Stimulated activated CD4-positive, alpha-beta T cell treated with anti-CD3 and anti-CD28 coated beads, Interleukin-12 subunit alpha, Interleukin-12 subunit beta, amount 100 ng/mL, for 48 hours (primary cell): ENCODE results near the gene BMI1.
"Not testable (repeated sequence)": the region's sequence is repeated elsewhere in the genome, so short reads cannot be mapped to it uniquely, and the experiment has no call there.

Source experiments
- DNase-seq, 3 donors: peaks; one replicate each; pipeline ENCODE4 v3.0.0-alpha.2; 2020; ENCODE audit warnings: low read depth in 2 of 3, low spot score in 1 of 3

Gene BMI1

GRCh38 chr10:22338931-22339330 lies 18.0 kb downstream of the BMI1 start:
- DNase-seq = no peak

DNA sequence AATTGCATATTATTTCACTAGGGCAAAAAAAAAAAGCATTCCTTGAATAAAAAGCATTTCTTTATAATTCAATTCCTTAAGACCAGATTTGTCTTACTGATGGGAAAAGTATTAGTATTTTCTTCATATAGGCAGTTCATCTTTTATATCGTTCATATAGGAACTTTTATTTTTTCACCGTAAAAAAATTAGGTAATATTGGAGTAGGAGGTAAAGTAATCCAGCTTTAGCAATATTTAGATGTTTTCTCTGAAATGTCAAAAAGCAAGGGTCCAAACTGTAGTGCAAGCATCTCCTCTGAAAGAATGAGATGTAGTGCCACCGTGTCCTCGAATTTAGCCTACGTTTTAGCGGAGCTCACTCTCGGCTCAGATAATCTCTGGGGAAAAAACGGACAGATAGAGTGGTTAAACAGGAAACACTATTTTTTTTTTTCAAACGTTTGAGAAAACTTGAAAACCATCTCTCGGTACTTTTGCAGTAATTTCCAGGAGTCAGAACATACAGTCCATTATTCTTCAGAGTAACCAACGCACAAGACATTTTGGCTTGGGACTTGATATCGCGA lies 18.9 kb downstream of the BMI1 start:
- no peak for DNase-seq

DNA sequence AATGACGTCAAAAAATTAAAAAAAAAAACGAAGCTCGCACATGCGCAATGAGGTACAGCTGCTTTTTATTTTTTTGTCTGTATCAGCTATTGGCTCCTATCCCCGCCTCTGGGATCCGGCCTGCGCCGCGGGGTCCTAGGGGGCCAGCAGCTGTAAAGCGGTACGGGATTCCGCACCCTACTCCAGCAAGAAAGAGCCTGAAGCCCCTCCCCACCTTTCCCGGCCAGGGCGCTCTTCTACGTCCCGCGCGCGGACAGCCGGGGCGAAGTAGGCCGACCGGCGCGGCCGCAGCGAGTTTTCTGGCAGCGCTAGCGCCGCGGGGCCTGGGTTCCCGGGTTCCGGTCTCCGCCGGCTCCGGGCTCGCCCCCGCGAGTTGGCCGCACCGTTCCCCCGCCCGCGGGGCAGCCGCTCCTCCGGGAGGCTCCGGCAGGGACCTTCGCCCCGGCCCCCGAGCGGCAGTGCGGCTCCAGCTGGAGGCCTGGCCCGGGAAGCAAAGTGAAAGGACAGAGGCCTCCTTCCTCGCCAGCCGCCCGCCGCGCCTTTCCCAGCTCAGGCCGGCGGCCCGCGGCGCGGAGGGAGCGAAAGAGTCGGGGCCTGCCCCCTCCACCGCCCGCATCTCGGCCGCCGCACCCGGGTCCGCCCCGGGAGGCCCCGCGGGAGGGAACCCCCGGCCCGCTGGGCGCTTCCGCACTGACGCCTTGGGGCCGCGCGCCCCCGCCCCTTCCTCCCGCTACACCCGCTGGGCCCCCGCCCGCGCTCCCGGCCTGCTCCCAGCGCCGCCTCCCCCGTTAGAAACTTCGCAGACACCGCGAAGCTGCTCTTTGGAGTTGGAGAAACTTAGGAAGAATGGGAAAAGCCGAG lies 19.7 kb downstream of the BMI1 start:
- DNase-seq = no peak

DNA sequence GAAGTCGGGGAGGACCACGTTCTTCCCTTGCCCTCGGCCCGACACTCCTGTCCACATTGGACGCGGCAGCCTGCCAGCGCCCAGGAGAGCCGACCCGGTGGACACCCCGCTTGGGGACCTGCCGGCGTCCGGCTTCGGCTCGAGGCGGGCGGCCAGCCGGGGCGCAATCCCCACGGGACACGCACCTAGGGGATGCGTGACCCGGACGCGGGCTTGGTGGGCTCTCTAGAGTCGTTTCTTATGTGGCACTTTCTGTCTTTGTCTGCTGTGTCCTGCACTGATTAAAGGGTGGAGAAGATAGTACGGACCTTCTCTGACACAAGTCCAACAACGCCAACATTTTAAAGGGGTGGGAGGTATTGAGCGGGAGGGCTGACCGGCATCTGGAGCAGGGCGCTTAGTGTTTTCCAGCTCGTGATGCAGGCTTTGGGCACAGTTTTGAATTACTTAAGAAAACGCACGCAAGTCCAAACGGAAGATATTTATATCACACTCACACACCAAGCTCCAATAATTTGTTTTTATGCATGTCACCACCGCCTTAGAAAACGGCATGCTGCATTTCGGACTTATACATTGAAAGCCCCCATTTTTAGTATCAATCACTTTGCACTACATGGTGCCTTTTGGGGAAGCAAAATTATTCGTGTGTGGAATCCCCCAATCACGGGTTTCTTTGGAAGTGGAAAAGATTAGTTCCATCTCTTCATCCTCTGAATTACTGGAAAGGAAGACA lies 20.5 kb downstream of the BMI1 start:
- no peak for DNase-seq

DNA sequence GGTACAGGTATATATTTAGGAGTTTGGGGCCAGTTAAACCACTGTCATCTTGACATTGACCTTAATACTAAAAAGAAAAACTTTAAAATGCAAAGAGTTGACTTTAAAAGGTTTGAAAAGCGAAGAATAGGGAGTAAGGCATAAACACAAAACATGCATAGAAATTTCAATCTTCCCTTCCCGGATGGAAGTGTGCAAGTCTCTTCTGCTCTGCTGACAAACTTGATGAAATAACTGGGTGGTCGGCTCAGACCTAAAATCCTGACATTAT lies 21.0 kb downstream of the BMI1 start:
- no peak for DNase-seq

DNA sequence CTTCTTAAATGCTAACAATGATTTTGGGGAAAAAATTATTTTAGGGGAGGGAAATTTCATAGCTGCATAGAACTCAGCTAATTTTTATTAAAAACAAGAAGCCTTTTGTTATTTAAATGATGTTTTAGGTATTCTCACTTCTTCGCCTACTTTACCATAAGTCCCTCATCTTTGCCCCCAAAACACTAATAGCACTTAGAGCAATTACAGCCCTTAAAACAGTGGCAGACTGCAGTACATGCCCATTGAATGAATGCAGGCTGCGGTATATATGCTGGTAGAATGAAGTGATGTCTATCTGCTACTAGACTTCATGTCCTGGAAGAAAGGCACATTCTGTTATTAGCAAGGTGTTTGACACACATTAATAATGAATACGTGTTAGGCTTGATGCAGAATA lies 21.5 kb downstream of the BMI1 start:
- no peak for DNase-seq

DNA sequence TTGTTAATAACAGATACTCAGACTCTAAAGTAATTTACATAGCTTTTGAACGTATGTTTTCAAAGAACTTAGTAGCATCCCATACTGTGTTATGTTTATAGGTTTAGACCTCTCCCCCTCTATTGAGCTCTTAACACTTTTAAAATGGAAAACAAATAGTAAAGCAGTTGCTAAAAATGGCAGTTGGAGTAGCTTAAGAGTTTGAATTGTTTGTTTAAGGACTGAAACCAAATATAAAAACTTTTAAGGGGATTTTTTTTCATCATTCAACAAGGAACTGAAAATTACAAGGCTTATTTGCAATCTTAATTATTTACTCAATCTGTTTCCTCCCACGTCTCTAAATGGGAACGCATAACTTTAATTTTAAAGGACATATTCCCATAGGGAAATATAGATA lies 22.8 kb downstream of the BMI1 start:
- no peak for DNase-seq

DNA sequence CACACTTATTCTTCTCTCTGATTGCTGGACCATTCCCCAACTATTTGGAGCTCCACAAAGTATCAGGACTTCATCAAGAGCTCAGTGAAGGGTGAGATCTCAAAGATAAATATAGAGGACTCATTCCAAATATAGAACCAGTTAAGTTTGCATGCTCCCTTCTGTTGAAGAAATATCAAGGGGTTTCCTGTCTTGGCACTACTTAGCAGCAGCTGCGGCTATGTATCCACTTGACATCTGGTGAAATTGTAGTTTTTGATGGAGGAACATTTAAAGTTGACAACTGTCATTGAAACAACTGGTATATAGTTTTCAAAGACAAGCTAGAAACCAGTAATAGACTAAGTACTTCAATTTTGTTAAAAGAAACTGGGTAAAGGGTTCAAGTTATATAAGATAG lies 23.4 kb downstream of the BMI1 start:
- no peak for DNase-seq

DNA sequence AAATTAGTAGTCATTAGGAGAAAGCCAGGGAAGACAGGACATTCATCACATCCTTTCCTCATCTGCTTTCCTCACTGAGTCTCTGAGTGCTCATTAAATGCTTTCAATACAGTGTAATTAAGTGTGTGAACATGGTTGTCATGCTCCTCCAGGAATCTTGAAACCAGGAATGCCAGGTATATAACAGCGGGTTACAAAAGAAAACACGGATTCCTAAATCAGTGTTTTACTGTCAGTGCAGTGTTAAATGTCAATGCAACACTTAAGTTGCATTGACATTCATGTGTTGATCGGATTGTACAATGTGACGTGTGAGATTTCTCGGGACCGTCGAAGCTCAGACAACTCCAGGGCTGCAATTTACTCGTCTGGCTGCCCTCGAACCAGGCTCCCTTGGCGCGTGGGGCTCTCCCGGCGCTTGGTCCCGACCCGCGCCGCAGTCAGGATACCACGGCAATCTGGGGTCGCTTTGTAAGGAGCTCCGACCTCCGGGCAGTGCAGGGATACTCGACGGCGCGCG lies 23.9 kb downstream of the BMI1 start:
- no peak for DNase-seq

GRCh38 chr10:22345301-22346095 lies 24.6 kb downstream of the BMI1 start, which contains the start of gene SPAG6:
Gene SPAG6, plus strand, starts transcription at chr10:22345496. Its CDS starts 116 bp downstream, at chr10:22345612.
- no peak for DNase-seq

DNA sequence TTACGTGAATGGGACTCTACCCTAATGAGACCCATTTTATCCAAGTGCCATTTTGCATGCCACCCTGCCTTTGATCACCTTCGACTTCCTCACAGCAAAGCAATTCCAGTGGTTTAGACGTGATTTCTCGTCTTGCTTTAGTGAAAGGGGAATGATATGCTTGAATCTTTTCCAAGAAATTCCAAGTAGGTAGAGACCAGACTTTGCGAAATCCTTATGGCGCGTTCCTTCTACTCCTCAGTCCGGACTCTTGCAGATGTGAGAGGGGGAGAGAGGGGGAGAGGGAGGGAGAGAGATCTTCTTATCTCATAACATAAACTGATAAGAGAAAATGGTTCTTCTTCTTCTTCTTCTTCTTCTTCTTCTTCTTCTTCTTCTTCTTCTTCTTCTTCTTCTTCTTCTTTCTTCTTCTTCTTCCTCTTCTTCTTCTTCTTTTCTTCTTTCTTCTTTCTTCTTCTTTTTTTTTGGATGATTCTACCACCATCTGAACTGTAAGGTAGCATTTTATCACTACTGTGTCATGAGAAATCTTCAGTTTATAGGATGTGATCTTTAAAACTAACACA lies 25.3 kb downstream of the BMI1 start:
- no peak for DNase-seq

- no peak for DNase-seq
Measured at GRCh38 chr10:22349755-22350154, 28.9 kb downstream of the BMI1 start.

DNA sequence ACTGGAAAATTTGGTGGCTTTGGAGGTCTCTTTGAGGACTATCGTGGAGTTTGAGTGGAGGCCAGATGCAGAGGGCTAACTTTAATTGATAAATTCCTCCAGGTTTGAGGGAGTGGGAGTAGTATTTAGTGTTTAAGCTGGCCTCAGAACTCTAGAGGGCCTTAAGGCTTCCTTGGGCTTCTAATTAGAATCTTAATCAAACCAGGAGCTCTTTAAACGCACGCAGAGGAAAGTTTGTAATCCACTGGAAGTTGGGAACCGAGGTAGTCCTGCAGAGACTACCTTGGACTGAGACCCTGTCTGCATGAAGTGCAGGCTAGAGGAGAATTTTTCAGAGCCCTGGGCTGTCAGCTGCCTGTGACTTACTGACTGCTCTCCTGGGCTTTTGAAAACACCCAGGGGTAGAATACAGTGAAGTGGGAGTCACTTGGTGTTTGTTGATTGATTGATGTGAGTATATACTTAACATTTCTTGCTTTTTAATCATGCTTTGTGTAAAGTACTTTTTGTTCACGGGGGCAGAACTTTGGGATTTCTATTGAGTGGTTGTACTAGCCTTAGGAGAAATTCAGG lies 30.3 kb downstream of the BMI1 start:
- DNase-seq = no peak

DNA sequence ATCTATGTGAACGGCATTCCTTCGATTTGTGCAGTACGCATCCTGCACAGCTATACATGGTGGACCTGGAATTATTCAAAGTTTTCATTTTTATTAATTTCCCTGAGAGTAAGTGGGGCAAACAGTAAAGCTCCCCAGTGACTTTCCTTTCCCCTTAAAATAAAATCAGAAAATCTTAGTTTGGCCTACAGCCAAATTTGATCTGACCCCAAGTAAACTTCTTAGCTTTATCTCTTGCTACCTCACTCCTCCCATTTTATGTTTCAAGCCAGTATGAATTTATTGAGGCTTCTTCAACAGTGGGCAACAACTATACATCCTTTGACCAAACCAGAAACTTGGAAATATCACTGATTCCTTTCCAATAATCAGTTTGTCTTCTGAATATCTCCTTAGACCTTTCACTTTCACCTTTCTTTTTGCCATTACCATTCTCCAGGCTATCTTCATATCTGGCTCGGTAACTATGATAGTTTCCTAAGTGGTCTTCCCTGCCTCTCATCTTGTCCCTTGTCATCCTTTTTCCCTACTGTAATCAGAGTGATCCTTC lies 35.5 kb downstream of the BMI1 start:
- DNase-seq = no peak

GRCh38 chr10:22357770-22358169 lies 36.9 kb downstream of the BMI1 start:
- DNase-seq = not testable (repeated sequence)

GRCh38 chr10:22363305-22363704 lies 42.4 kb downstream of the BMI1 start:
- no peak for DNase-seq

DNA sequence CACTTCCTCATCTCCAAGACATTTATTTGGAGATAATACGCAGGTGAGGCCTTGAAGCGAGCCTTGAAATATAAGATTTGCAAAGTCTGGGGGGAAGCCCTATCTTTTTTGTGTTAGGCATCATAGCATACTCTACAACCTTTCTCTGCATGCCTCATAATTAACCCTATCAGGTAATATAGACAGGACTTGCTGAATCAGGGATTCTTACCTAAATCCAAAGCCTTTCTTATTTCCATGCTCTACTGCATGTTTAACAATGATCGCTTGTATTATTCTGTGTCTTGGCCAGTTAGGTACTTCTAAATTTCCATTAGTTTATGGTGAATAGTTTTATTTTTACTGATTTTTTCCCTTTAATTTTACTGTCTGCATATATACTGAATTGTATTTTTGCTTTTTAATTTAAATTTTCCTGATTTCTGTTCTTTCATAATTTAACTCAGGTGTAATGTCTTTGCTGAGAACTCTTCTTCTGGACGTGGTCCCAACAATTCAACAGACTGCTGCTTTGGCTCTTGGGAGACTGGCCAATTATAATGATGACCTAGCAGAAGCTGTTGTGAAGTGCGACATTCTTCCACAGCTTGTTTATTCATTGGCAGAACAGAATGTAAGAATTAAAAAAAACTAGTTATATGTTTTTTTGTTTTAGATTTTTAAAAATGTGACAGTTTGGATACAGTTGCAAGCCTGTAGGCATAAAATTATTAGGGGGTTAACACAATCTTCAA lies 43.7 kb downstream of the BMI1 start:
- no peak for DNase-seq

GRCh38 chr10:22365233-22365632 lies 44.3 kb downstream of the BMI1 start:
- DNase-seq = no peak

DNA sequence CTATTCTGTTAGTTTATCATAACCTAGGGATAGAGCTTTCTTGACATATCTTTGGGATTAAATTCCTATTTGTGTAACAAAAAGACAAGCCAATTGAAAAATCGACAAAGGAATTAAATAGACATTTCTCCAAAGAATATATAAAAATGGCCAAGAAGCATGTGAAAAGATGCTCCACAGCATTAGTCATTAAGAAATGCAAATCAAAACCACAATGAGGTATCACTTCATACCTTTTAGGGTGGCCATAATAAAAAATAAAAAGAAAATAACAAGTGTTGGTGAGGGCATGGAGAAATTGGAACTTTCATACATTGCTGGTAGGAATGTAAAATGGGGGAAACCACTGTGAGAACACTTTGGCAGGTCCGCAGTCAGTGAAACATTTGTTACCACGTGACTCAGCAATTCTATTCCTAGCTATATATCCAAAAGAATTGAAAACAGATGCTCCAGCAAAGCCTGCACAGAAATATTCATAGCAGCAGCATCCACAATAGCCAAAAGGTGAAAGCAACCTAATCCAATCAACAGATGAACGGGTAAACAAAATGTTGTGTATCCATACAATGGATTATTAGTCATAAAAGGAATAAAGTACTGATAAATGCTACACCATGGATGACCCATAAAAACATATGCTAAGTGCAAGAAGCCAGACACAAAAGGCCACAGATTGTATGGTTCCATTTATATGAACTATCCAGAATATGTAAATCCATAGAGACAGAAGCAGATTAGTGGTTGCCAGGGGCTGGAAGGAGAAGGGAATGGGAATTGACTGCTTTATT lies 44.9 kb downstream of the BMI1 start:
- DNase-seq = no peak
